Measurements from ENCODE around the gene UNC13B. TPM values are rescaled to one million over a fixed set of nuclear protein-coding genes. Genes with fewer than 3 reads are reported as not detected.

The UNC13B gene
- total and polyA plus RNA-seq, 2 donors (not counting 1 experiment from before 2014, with no cell fraction given) = 0.19 to 0.25 TPM

GRCh38 chr9:35338086-35338485 is 176.3 kb downstream of the UNC13B start:
- Mint-ChIP-seq H3K9me3 (ENCODE audit: insufficient read depth) (no peaks in the 10 kb centered on the region), H3K27ac (no peak overlapping the region), H3K4me1 (no peaks in the 10 kb centered on the region), H3K27me3 (peaks cover 17% of the 10 kb centered on the region), H3K4me3 (no peak overlapping the region)
- H3K9ac ChIP-seq (ENCODE audit: low read length) = no peak overlapping the region
- intact Hi-C loops (cut with micrococcal nuclease) = no loop called here
- 100% methylated on average over 1 of the region's 2 CpGs for WGBS (ENCODE audit: insufficient coverage)
- no peaks in the 10 kb centered on the region for H3K4me1 ChIP-seq (ENCODE audit: control insufficient read depth in 2 of 2, insufficient read depth in 2 of 2, low read length in 2 of 2)
- H2AFZ ChIP-seq (ENCODE audit: insufficient read depth, low read depth, low read length, poor library complexity, severe bottlenecking) = no peak overlapping the region
- no peak for TF ChIP-seq CTCF (IDR thresholded peaks at IDR 0.05)
- TF ChIP-seq EZH2 (IDR thresholded peaks at IDR 0.05; ENCODE audit: borderline replicate concordance, insufficient read depth, low read depth, low read length, poor library complexity, severe bottlenecking) = no peak
- H3K79me2 ChIP-seq (ENCODE audit: control insufficient read depth, insufficient read depth, low read length) = no peaks in the 10 kb centered on the region
- H3K27me3 ChIP-seq (replicated peaks in 1 of 4; ENCODE audit: control extremely low read depth in 1 of 4, control insufficient read depth in 3 of 4, insufficient read depth in 4 of 4, low read length in 3 of 4) = peaks cover 0 to 2% (median 0%) of the 10 kb centered on the region in 4 experiments
- H3K27ac ChIP-seq (ENCODE audit: low read length in 2 of 2) = no peak overlapping the region
- ATAC-seq (ENCODE audit: low read depth) (no peak), DNase-seq (no peak)
- no peaks in the 10 kb centered on the region for H3K36me3 ChIP-seq (replicated peaks in 1 of 2; ENCODE audit: control extremely low read depth in 1 of 2, control insufficient read depth in 1 of 2, extremely low read depth in 1 of 2, insufficient read depth in 2 of 2, low read length in 1 of 2)
- ChIA-PET CTCF (no interaction called here), POLR2A (no interaction called here)
- no peaks in the 10 kb centered on the region for H3K9me3 ChIP-seq (ENCODE audit: control extremely low read depth in 1 of 3, control insufficient read depth in 2 of 3, insufficient read depth in 1 of 3, low read length in 2 of 3)
- H3K4me3 ChIP-seq (ENCODE audit: control extremely low read depth in 1 of 5, extremely low read depth in 1 of 5, insufficient read depth in 1 of 5, low read depth in 2 of 5, low read length in 4 of 5) = no peak overlapping the region
- H3K4me2 ChIP-seq (replicated peaks; ENCODE audit: low read depth, low read length, poor library complexity, severe bottlenecking) = no peak overlapping the region
- H4K20me1 ChIP-seq (ENCODE audit: control insufficient read depth, insufficient read depth, low read length, poor library complexity, severe bottlenecking) = no peaks in the 10 kb centered on the region

DNA sequence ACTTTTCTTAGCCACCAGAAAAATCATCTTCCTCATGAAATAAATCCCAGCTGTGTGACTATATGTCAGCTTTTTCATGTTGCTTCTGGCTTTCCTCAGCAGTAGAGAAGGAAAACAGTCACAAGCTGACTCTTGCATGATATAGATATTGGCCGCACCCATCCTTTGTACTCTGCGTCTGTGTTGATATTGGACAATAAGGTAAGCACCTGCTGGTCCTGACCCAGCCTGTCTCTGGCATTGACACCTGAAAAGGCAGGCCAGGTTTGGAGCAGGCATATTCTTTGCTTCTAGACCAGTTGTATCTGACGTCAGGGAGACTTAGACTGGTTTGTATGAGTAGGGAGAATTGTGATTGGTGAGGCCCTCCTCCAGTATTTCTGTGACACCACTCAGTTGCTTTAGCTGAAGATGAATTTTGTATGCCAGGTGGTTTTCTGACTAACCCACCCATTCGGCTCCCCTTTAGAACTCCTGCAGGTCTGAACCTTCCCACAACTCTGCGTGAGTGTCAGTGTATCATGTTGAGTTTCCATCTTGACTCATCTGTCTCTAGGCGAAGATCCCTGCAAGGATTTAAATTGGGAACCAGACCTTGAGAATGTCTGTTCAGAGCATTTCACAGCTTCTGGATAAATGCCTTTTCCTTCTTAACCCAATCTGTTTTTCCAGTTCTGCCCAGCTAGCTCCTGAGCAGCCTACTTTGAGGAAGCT is 176.9 kb downstream of the UNC13B start:
- ChIA-PET POLR2A (no interaction called here), CTCF (no interaction called here)
- no peak overlapping the region for H3K27ac ChIP-seq (ENCODE audit: low read length in 2 of 2)
- no peak overlapping the region for H3K4me2 ChIP-seq (replicated peaks; ENCODE audit: low read depth, low read length, poor library complexity, severe bottlenecking)
- Mint-ChIP-seq H3K9me3 (ENCODE audit: insufficient read depth) (no peaks in the 10 kb centered on the region), H3K27me3 (peaks cover 17% of the 10 kb centered on the region), H3K27ac (no peak overlapping the region), H3K4me3 (no peak overlapping the region), H3K4me1 (no peaks in the 10 kb centered on the region)
- no peak overlapping the region for H2AFZ ChIP-seq (ENCODE audit: insufficient read depth, low read depth, low read length, poor library complexity, severe bottlenecking)
- intact Hi-C loops (cut with micrococcal nuclease) = no loop called here
- no peak for ATAC-seq (ENCODE audit: low read depth)
- H3K27me3 ChIP-seq (replicated peaks in 1 of 4; ENCODE audit: control extremely low read depth in 1 of 4, control insufficient read depth in 3 of 4, insufficient read depth in 4 of 4, low read length in 3 of 4) = peaks cover 0 to 2% (median 0%) of the 10 kb centered on the region in 4 experiments
- DNase-seq = no peak
- no peak overlapping the region for H3K9ac ChIP-seq (ENCODE audit: low read length)
- H3K4me3 ChIP-seq (ENCODE audit: control extremely low read depth in 1 of 5, extremely low read depth in 1 of 5, insufficient read depth in 1 of 5, low read depth in 2 of 5, low read length in 4 of 5) = no peak overlapping the region
- H3K4me1 ChIP-seq (ENCODE audit: control insufficient read depth in 2 of 2, insufficient read depth in 2 of 2, low read length in 2 of 2) = no peaks in the 10 kb centered on the region
- TF ChIP-seq EZH2 (IDR thresholded peaks at IDR 0.05; ENCODE audit: borderline replicate concordance, insufficient read depth, low read depth, low read length, poor library complexity, severe bottlenecking) = no peak
- TF ChIP-seq CTCF (IDR thresholded peaks at IDR 0.05) = no peak
- 98% methylated on average over 5 of the region's 6 CpGs for WGBS (ENCODE audit: insufficient coverage)
- H3K36me3 ChIP-seq (replicated peaks in 1 of 2; ENCODE audit: control extremely low read depth in 1 of 2, control insufficient read depth in 1 of 2, extremely low read depth in 1 of 2, insufficient read depth in 2 of 2, low read length in 1 of 2) = no peaks in the 10 kb centered on the region
- H3K9me3 ChIP-seq (ENCODE audit: control extremely low read depth in 1 of 3, control insufficient read depth in 2 of 3, insufficient read depth in 1 of 3, low read length in 2 of 3) = no peaks in the 10 kb centered on the region
- no peaks in the 10 kb centered on the region for H3K79me2 ChIP-seq (ENCODE audit: control insufficient read depth, insufficient read depth, low read length)
- H4K20me1 ChIP-seq (ENCODE audit: control insufficient read depth, insufficient read depth, low read length, poor library complexity, severe bottlenecking) = no peaks in the 10 kb centered on the region

All from B cell (primary cell).